ENCODE measurements around the gene AAGAB. TPM values are rescaled to one million over a fixed set of nuclear protein-coding genes. Genes with fewer than 3 reads are reported as not detected.

Gene AAGAB
- total RNA-seq (2021; ENCODE audit: unreplicated experiment) (52.0 TPM), Bru-seq, nascent RNA (percentile 88 among the genes with signal in this experiment), BruChase-seq, experiment 1, labeled RNA remaining after a 6-hour chase (percentile 89 among the genes with signal in this experiment), BruChase-seq, experiment 2, labeled RNA remaining after a 2-hour chase (percentile 83 among the genes with signal in this experiment)
- 40.0 and 42.4 TPM in 2 replicates for polyA plus RNA-seq (2012)
- long read RNA-seq, transcript AAGAB-201 (10 exons, 2,841 nt), result major isoform, 90 of 125 reads
- long read RNA-seq, transcript AAGAB-207 (10 exons, 2,251 nt), result minor isoform, 9 of 125 reads
- long read RNA-seq, partial matches to known transcripts, result 13 of 125 reads
- long read RNA-seq, other reads (novel, unspliced or antisense), result 13 of 125 reads

DNA sequence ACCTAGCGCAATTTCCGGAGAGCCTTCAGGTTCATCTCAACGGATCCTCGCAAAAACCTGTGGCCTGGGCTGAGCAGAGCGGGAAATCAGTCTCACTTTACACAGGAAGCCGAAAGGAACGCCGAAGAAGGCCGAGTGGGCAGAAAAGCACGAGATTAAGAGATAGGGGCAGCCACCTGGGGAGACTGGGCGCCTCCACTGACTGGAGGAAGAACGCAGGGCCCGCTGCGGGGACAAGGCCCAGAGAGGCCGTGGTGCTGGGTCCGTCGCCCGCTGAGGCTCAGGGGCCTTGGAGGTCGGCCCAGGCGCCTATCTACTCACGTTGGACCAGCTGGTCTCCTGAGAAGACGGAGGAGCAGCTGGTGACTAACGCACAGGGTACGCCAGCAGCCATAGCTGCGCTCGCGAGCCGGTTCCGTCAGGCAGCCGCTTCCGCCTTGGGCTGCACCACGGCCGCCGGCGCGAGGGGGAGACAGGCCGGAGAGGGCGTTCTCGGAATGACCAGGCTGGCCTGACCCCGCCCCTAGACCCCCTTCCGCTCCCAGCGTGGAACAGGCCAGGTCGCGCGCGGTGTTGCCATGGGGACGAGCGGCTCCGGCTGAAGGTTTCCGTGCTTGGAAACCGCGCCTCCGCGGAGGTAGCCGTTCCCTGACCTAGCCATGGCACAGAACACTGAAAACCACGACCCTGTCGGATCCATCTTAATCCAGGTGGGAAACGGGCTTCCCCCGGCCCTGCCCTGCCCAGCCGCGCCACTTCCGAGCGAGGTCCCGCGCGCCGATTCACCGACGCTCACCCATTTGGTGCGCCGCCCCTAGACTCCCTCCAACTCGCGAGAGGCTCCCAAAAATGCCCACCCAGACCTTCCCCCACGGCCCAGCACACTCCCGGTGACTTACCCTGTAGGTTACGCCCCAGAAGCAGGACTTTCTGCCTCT lies at the start of gene AAGAB, which contains the start of gene IQCH:
Gene AAGAB, minus strand, starts transcription at position 424 of the 938 bp plus-strand sequence. Its CDS starts 30 bp downstream, at position 394.
Gene IQCH, plus strand, starts transcription at position 549 of the 938 bp plus-strand sequence. Its CDS starts 111 bp downstream, at position 660.
- no TSS peak for BruUV-seq (replicated peaks)
- Histone ChIP-seq H3K9me3 (ENCODE audit: control insufficient read depth in 1 of 2, insufficient read depth in 1 of 2, low read depth in 1 of 2, low read length in 2 of 2) (no peaks in the 10 kb centered on the region), H3K9ac (ENCODE audit: low read length) (peak within 1 kb of the TSS; percentile 87), H2AFZ (ENCODE audit: low read depth, low read length, poor library complexity, severe bottlenecking) (peak within 1 kb of the TSS; percentile 54), H3K79me2 (ENCODE audit: insufficient read depth, low read length) (peaks cover 48% of the 10 kb centered on the region), H3K4me3 (replicated peaks in 1 of 2; ENCODE audit: low read depth in 1 of 2, low read length in 2 of 2) (peak within 1 kb of the TSS; percentile 77 to 96), H3K27ac (ENCODE audit: low read depth, low read length) (peak within 1 kb of the TSS; percentile 60), H3K4me2 (ENCODE audit: low read length) (peak within 1 kb of the TSS; percentile 74), H3K36me3 (ENCODE audit: control insufficient read depth in 1 of 2, insufficient read depth in 2 of 2, low read length in 2 of 2) (no peaks in the 10 kb centered on the region), H4K20me1 (ENCODE audit: insufficient read depth) (no peaks in the 10 kb centered on the region), H3K9me2 (ENCODE audit: insufficient read depth) (no peaks in the 10 kb centered on the region), H3K27me3 (ENCODE audit: insufficient read depth, low read length) (no peaks in the 10 kb centered on the region), H3K4me1 (ENCODE audit: control insufficient read depth in 1 of 2, insufficient read depth in 2 of 2, low read length in 2 of 2) (peaks cover 7 to 21% of the 10 kb centered on the region in 2 experiments; a peak in 3 of 4 replicates)
- POLR2A ChIA-PET, result interaction anchor here (1.5 kb wide), 1 partner anchor 106 kb away, joined by 3 read pairs; no protein-coding TSS in a partner anchor
- ATAC-seq (peak; percentile 92), DNase-seq (ENCODE audit: low read depth, low spot score) (peak; percentile 93)
- RAD21 ChIA-PET (ENCODE audit: low non-redundant PET in 1 of 2, low total read pairs in 2 of 2, uncharacterized antibody in 2 of 2, unreplicated experiment in 2 of 2), result no interaction called here
- TF ChIP-seq TCF7L2 (IDR thresholded peaks at IDR 0.05; ENCODE audit: borderline replicate concordance, extremely low read depth, insufficient read depth, insufficient read length), result peak; percentile 34
- TF ChIP-seq RAD21 (IDR thresholded peaks at IDR 0.05; ENCODE audit: low read depth), result peak; percentile 5; the same call in 1 of the 2 replicates
- peak; percentile 89 for TF ChIP-seq YY1 (IDR thresholded peaks at IDR 0.05; ENCODE audit: extremely low read depth, insufficient replicate concordance, low read depth, low read length)
- no peak for TF ChIP-seq REST (IDR thresholded peaks at IDR 0.05; ENCODE audit: low read depth)
- TF ChIP-seq SIN3A (IDR thresholded peaks at IDR 0.05; ENCODE audit: low read depth), result peak; percentile 92
- TF ChIP-seq, protein P1, sequence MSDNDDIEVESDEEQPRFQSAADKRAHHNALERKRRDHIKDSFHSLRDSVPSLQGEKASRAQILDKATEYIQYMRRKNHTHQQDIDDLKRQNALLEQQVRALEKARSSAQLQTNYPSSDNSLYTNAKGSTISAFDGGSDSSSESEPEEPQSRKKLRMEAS (IDR thresholded peaks at IDR 0.05), result peak; percentile 93
- TF ChIP-seq FOSL1 (IDR thresholded peaks at IDR 0.05; ENCODE audit: low read depth), result peak; percentile 18; the same call in 1 of the 2 replicates
- TF ChIP-seq ZFX (IDR thresholded peaks at IDR 0.05), result peak; percentile 70
- no peak for TF ChIP-seq ZNF274 (IDR thresholded peaks at IDR 0.05; ENCODE audit: low read depth, low read length)
- peak; percentile 95 for TF ChIP-seq ELF1 (IDR thresholded peaks at IDR 0.05; ENCODE audit: borderline replicate concordance, low read depth)
- peak; percentile 90 for TF ChIP-seq JUND (IDR thresholded peaks at IDR 0.05)
- TF ChIP-seq, protein P2, sequence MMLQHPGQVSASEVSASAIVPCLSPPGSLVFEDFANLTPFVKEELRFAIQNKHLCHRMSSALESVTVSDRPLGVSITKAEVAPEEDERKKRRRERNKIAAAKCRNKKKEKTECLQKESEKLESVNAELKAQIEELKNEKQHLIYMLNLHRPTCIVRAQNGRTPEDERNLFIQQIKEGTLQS (IDR thresholded peaks at IDR 0.05), result no peak
- no peak for TF ChIP-seq EZH2phosphoT487 (IDR thresholded peaks at IDR 0.05; ENCODE audit: borderline replicate concordance)
- TF ChIP-seq POLR2AphosphoS5 (IDR thresholded peaks at IDR 0.05; ENCODE audit: low read depth, low read length), result peak; percentile 92
- peak; percentile 43 for TF ChIP-seq POLR2A (IDR thresholded peaks at IDR 0.05; ENCODE audit: borderline replicate concordance, extremely low read depth, insufficient read depth, insufficient read length)
- peak; percentile 71 for TF ChIP-seq ZBTB33 (IDR thresholded peaks at IDR 0.05; ENCODE audit: extremely low read depth, insufficient replicate concordance, low read length)
- peak; percentile 100 for TF ChIP-seq SP1 (IDR thresholded peaks at IDR 0.05; ENCODE audit: low read depth)
- no peak for TF ChIP-seq EZH2 (IDR thresholded peaks at IDR 0.05)
- TF ChIP-seq CBX3 (IDR thresholded peaks at IDR 0.05; ENCODE audit: low read depth), result peak; percentile 86; the same call in 1 of the 2 replicates
- CTCF ChIA-PET, result interaction anchor here (1.5 kb wide), 1 partner anchor 14 kb away, joined by 3 read pairs; no protein-coding TSS in a partner anchor
- intact Hi-C loops (cut with micrococcal nuclease), result loop anchor here (10.0 kb wide), 1 partner anchor 1460 kb away; the partner anchor contains the start of gene DENND4A

Measured in HCT116 (cell line).